ENCODE results near the gene BMERB1.

Gene BMERB1

GRCh38 chr16:15597822-15598647 is 163.6 kb downstream of the BMERB1 start:
- TF ChIP-seq, protein P1, sequence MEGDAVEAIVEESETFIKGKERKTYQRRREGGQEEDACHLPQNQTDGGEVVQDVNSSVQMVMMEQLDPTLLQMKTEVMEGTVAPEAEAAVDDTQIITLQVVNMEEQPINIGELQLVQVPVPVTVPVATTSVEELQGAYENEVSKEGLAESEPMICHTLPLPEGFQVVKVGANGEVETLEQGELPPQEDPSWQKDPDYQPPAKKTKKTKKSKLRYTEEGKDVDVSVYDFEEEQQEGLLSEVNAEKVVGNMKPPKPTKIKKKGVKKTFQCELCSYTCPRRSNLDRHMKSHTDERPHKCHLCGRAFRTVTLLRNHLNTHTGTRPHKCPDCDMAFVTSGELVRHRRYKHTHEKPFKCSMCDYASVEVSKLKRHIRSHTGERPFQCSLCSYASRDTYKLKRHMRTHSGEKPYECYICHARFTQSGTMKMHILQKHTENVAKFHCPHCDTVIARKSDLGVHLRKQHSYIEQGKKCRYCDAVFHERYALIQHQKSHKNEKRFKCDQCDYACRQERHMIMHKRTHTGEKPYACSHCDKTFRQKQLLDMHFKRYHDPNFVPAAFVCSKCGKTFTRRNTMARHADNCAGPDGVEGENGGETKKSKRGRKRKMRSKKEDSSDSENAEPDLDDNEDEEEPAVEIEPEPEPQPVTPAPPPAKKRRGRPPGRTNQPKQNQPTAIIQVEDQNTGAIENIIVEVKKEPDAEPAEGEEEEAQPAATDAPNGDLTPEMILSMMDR (IDR thresholded peaks at IDR 0.05; ENCODE audit: low read depth, low read length, missing control alignments), result no peak
- no peak for DNase-seq (ENCODE audit: low read depth)
- no peak overlapping the region for H3K4me3 ChIP-seq (ENCODE audit: low read depth, low read length)
- in situ Hi-C loops (cut with HindIII; ENCODE audit: low sequenced_read_pairs), result no loop called here

DNA sequence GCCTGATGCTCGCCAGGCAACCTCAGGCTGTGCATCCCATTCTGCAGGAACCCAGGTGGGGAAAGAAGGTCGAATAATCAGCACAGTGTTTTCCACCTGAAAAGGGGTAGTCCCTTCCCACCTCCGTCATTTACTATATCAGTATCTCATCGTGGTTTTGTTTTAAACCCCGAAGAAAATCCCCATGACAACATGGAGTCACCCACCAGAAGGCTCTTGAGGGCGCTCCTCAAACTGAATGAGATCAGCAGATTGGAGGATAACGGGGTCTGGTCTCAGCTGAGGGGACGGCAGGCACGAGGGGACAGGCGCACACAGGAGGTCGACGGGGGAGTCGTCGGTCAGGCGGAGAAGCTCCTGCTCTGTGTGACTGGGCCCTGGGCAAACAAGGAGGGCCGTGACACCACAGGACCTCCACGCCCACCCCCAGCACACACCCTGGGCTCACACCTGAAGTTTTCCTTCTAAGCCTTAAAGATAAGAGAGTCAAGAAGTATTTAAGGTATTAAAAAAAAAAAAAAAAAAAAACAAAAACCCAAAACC is 164.3 kb downstream of the BMERB1 start:
- in situ Hi-C loops (cut with HindIII; ENCODE audit: low sequenced_read_pairs), result no loop called here
- H3K4me3 ChIP-seq (ENCODE audit: low read depth, low read length), result no peak overlapping the region
- no peak for DNase-seq (ENCODE audit: low read depth)
- TF ChIP-seq, protein P1 (IDR thresholded peaks at IDR 0.05; ENCODE audit: low read depth, low read length, missing control alignments), result no peak

DNA sequence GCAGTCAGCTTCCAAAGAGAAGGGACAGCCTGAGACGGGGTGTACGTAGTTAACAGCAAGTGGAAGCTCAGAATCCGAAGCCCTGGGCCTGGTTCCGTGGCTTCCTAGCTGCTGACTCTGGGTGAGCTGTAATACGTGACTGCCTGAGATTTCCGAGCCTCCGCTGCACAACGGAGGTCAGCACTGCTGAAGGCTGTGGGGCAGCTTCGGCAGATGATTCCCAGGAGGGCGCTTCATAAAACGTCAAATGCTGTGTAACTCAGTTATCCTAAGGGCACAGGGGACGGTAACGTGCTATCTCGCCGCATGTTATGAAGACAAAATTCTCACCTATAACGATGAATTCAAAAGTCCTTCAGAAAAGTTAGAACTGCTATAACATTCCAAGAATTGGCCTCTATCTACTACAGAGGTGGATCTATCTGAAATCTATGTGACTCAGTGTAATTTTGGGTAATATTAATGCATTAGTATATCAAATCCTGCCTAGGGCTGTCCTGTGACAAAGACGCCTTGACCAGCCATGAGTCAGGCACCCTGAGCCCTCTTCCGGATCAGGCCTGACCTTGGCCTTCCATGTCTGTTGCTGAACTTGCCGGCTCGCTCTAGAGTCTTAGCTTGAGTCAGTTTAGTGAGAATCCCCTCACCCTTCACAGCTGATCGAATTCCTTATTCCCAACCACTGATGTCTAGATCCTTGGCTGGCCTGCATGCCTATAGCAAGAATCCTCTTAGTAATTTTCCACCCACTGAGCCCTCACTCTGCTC is 165.1 kb downstream of the BMERB1 start:
- TF ChIP-seq, protein P1 (IDR thresholded peaks at IDR 0.05; ENCODE audit: low read depth, low read length, missing control alignments), result no peak
- no peak for DNase-seq (ENCODE audit: low read depth)
- in situ Hi-C loops (cut with HindIII; ENCODE audit: low sequenced_read_pairs), result no loop called here
- no peak overlapping the region for H3K4me3 ChIP-seq (ENCODE audit: low read depth, low read length)

DNA sequence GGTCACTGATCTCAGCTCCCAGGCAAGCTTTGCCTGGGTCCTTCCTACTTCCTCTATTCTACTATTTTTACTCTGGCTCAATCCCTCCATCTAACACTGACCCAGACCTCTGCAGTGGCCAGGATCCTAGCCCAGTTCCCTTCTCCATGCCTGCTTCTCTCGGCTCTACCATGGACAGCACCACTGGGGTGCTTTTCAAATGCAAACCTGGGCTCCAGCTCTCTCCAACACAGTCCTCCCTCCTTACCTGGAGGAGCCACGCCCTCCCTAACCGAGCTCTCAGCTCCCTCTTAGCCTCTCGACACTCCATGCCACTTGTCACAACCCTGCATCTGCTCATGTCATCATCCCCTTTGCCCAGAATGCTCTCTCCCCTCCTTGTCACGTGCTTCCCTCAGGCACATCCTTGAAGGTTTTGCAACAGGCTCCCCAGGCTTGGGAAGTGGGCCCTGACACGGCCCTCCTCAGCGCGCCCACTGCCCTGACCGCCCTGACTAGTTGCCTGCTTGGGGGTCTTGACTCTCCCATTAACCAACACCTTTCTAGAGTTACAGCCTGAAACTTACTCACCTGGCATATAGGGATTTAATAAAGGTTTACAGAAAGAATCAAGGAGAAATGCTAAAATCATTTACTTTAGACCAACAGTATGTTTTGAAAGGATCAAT is 167.0 kb downstream of the BMERB1 start:
- no peak for DNase-seq (ENCODE audit: low read depth)
- in situ Hi-C loops (cut with HindIII; ENCODE audit: low sequenced_read_pairs), result no loop called here
- H3K4me3 ChIP-seq (ENCODE audit: low read depth, low read length), result no peak overlapping the region
- TF ChIP-seq, protein P1 (IDR thresholded peaks at IDR 0.05; ENCODE audit: low read depth, low read length, missing control alignments), result no peak

- DNase-seq (ENCODE audit: low read depth), result no peak
- in situ Hi-C loops (cut with HindIII; ENCODE audit: low sequenced_read_pairs), result no loop called here
- no peak overlapping the region for H3K4me3 ChIP-seq (ENCODE audit: low read depth, low read length)
- TF ChIP-seq, protein P1 (IDR thresholded peaks at IDR 0.05; ENCODE audit: low read depth, low read length, missing control alignments), result no peak
Measured at GRCh38 chr16:15602285-15603044, 168.1 kb downstream of the BMERB1 start.
